ENCODE measurements around the gene DEGS2. TPM values are rescaled to one million over a fixed set of nuclear protein-coding genes. Genes with fewer than 3 reads are reported as not detected.
A peak's percentile ranks its signal among the peaks of the same experiment; 100 is the strongest.
"Not testable (repeated sequence)": the region's sequence is repeated elsewhere in the genome, so short reads cannot be mapped to it uniquely, and the experiment has no call there.

Gene DEGS2
- 10 to 100 TPM in 1 of 6 donors, 1 to 10 TPM in 5; 2.0 to 19.9 (median 5.4) TPM for total RNA-seq

- ATAC-seq (ENCODE audit: low FRiP score in 2 of 2) (peak; percentile 52 to 64), DNase-seq (peak; percentile 60 to 94)
These were observed at the start of gene DEGS2 for GRCh38 chr14:100159094-100159864. DEGS2 (minus strand) TSS chr14:100159645; CDS start chr14:100159587, 58 bp downstream.

GRCh38 chr14:100208136-100208535, 48.7 kb upstream of the DEGS2 start:
- peaks cover 0 to 12% (median 5%) of the 10 kb centered on the region in 4 donors for H3K4me1 ChIP-seq
- not testable (repeated sequence) for ATAC-seq (ENCODE audit: low FRiP score in 2 of 2); H3K9me3 ChIP-seq; H3K36me3 ChIP-seq; H3K27me3 ChIP-seq; H3K27ac ChIP-seq; H3K4me3 ChIP-seq
- peak in 1 of 2 donors; percentile 71 for DNase-seq
- 97 to 100% methylated on average over 5 to 33 of the region's 33 CpGs for WGBS, 2 donors

More at GRCh38 chr14:100159094-100159864, at the start of gene DEGS2:
- Histone ChIP-seq H3K27ac (peak within 1 kb of the TSS in 1 of 4 donors; percentile 24), H3K27me3 (peaks cover 0 to 16% (median 11%) of the 10 kb centered on the region in 4 donors), H3K4me1 (peaks cover 15 to 31% (median 24%) of the 10 kb centered on the region in 4 donors), H3K4me3 (peak within 1 kb of the TSS in 3 of 4 donors; percentile 47 to 60 (median 58)), H3K9me3 (peaks cover 0 to 10% (median 6%) of the 10 kb centered on the region in 4 donors), H3K36me3 (no peaks in the 10 kb centered on the region)
- 1% methylated on average over 50 of the region's 94 CpGs; no CpG with 5 or more reads in 1 of the 2 donors for WGBS, 2 donors
- no peak for TF ChIP-seq EP300 (IDR thresholded peaks at IDR 0.05)
- TF ChIP-seq POLR2A (IDR thresholded peaks at IDR 0.05), result peak in 1 of 4 donors; percentile 38

- H3K4me1 ChIP-seq, result peaks cover 0 to 12% (median 4%) of the 10 kb centered on the region in 4 donors
- not testable (repeated sequence) for H3K27ac ChIP-seq; H3K4me3 ChIP-seq; H3K27me3 ChIP-seq; DNase-seq; H3K36me3 ChIP-seq; ATAC-seq (ENCODE audit: low FRiP score in 2 of 2); H3K9me3 ChIP-seq
- WGBS, 2 donors, result 91 to 93% methylated on average over 10 of the region's 10 CpGs
These were observed 48.1 kb upstream of the DEGS2 start for GRCh38 chr14:100207588-100207987.

- H3K36me3 ChIP-seq; ATAC-seq (ENCODE audit: low FRiP score in 2 of 2); DNase-seq; H3K27me3 ChIP-seq; H3K9me3 ChIP-seq; H3K4me3 ChIP-seq: not testable (repeated sequence)
- Histone ChIP-seq H3K27ac (peak overlapping the region in 3 of 4 donors; percentile 48 to 68 (median 58)), H3K4me1 (peaks cover 0 to 12% (median 4%) of the 10 kb centered on the region in 4 donors)
- WGBS, 2 donors, result 78% methylated on average over 6 to 7 of the region's 7 CpGs
These were observed 45.4 kb upstream of the DEGS2 start for GRCh38 chr14:100204835-100205167.

- H3K9me3 ChIP-seq, result no peaks in the 10 kb centered on the region
- H3K4me1 ChIP-seq, result peaks cover 0 to 12% (median 4%) of the 10 kb centered on the region in 4 donors
- ATAC-seq (ENCODE audit: low FRiP score in 2 of 2), result peak; percentile 50 to 84
- peak overlapping the region in 3 of 4 donors; percentile 48 to 68 (median 58) for H3K27ac ChIP-seq
- H3K27me3 ChIP-seq, result no peaks in the 10 kb centered on the region
- 60 to 66% methylated on average over 4 of the region's 4 CpGs for WGBS, 2 donors
- peak in 1 of 2 donors; percentile 59 for DNase-seq
- no peaks in the 10 kb centered on the region for H3K36me3 ChIP-seq
- no peak overlapping the region for H3K4me3 ChIP-seq
- no peak for TF ChIP-seq POLR2A (IDR thresholded peaks at IDR 0.05)
- TF ChIP-seq POLR2AphosphoS5 (IDR thresholded peaks at IDR 0.05), result no peak
- peak in 1 of 4 donors; percentile 9 for TF ChIP-seq EP300 (IDR thresholded peaks at IDR 0.05)
These were observed 44.8 kb upstream of the DEGS2 start for GRCh38 chr14:100203962-100204834.

GRCh38 chr14:100203146-100203545, 43.7 kb upstream of the DEGS2 start:
- 92 to 96% methylated on average over 4 of the region's 4 CpGs for WGBS, 2 donors
- no peak for TF ChIP-seq POLR2AphosphoS5 (IDR thresholded peaks at IDR 0.05)
- Histone ChIP-seq H3K27me3 (no peaks in the 10 kb centered on the region), H3K36me3 (no peaks in the 10 kb centered on the region), H3K9me3 (no peaks in the 10 kb centered on the region), H3K4me3 (no peak overlapping the region), H3K4me1 (peaks cover 0 to 12% (median 4%) of the 10 kb centered on the region in 4 donors), H3K27ac (no peak overlapping the region)
- ATAC-seq (ENCODE audit: low FRiP score in 2 of 2), result no peak
- DNase-seq, result no peak

- WGBS, 2 donors, result 34 to 50% methylated on average over 4 of the region's 4 CpGs
- DNase-seq, result no peak
These were observed 43.3 kb upstream of the DEGS2 start for GRCh38 chr14:100202712-100203111.

More at GRCh38 chr14:100202712-100203111, 43.3 kb upstream of the DEGS2 start:
- no peaks in the 10 kb centered on the region for H3K27me3 ChIP-seq
- H3K4me1 ChIP-seq, result peaks cover 0 to 12% (median 4%) of the 10 kb centered on the region in 4 donors
- H3K4me3 ChIP-seq, result no peak overlapping the region
- no peak overlapping the region for H3K27ac ChIP-seq
- ATAC-seq (ENCODE audit: low FRiP score in 2 of 2), result no peak
- no peaks in the 10 kb centered on the region for H3K9me3 ChIP-seq
- TF ChIP-seq CTCF (IDR thresholded peaks at IDR 0.05) (no peak), POLR2A (IDR thresholded peaks at IDR 0.05) (no peak), POLR2AphosphoS5 (IDR thresholded peaks at IDR 0.05) (no peak), EP300 (IDR thresholded peaks at IDR 0.05) (no peak)
- H3K36me3 ChIP-seq, result no peaks in the 10 kb centered on the region

Measured in upper lobe of left lung (tissue), 6 donors.